ENCODE results near the gene DOCK3.
"Not testable (repeated sequence)": the region's sequence is repeated elsewhere in the genome, so short reads cannot be mapped to it uniquely, and the experiment has no call there.

DOCK3 gene

GRCh38 chr3:51224843-51225242, 550.1 kb downstream of the DOCK3 start:
- no peak for DNase-seq (ENCODE audit: low spot score)

GRCh38 chr3:51242939-51243338, 568.2 kb downstream of the DOCK3 start:
- no peak for DNase-seq (ENCODE audit: low spot score)

GRCh38 chr3:51243924-51244323, 569.2 kb downstream of the DOCK3 start:
- DNase-seq (ENCODE audit: low spot score), result no peak

- no peak for DNase-seq (ENCODE audit: low spot score)
Measured at GRCh38 chr3:51245867-51246266, 571.1 kb downstream of the DOCK3 start.

GRCh38 chr3:51257870-51258269, 583.1 kb downstream of the DOCK3 start:
- no peak for DNase-seq (ENCODE audit: low spot score)

- not testable (repeated sequence) for DNase-seq (ENCODE audit: low spot score)
Measured at GRCh38 chr3:51264166-51264565, 589.4 kb downstream of the DOCK3 start.

GRCh38 chr3:51268132-51268531, 593.4 kb downstream of the DOCK3 start:
- DNase-seq (ENCODE audit: low spot score), result no peak

- DNase-seq (ENCODE audit: low spot score), result peak; percentile 7
Measured at GRCh38 chr3:51269466-51269865, 594.7 kb downstream of the DOCK3 start.

GRCh38 chr3:51270559-51270958, 595.8 kb downstream of the DOCK3 start:
- DNase-seq (ENCODE audit: low spot score), result no peak

- DNase-seq (ENCODE audit: low spot score), result no peak
Measured at GRCh38 chr3:51271172-51271571, 596.4 kb downstream of the DOCK3 start.

- no peak for DNase-seq (ENCODE audit: low spot score)
Measured at GRCh38 chr3:51274052-51274451, 599.3 kb downstream of the DOCK3 start.

GRCh38 chr3:51275111-51275805, 600.5 kb downstream of the DOCK3 start:
- DNase-seq (ENCODE audit: low spot score), result no peak

GRCh38 chr3:51276046-51276445, 601.3 kb downstream of the DOCK3 start:
- no peak for DNase-seq (ENCODE audit: low spot score)

GRCh38 chr3:51279448-51279847, 604.7 kb downstream of the DOCK3 start:
- DNase-seq (ENCODE audit: low spot score), result no peak

- no peak for DNase-seq (ENCODE audit: low spot score)
Measured at GRCh38 chr3:51280176-51280575, 605.4 kb downstream of the DOCK3 start.

GRCh38 chr3:51282931-51283330, 608.2 kb downstream of the DOCK3 start:
- no peak for DNase-seq (ENCODE audit: low spot score)

- no peak for DNase-seq (ENCODE audit: low spot score)
Measured at GRCh38 chr3:51283421-51283820, 608.7 kb downstream of the DOCK3 start.

- DNase-seq (ENCODE audit: low spot score), result no peak
Measured at GRCh38 chr3:51295625-51296024, 620.9 kb downstream of the DOCK3 start.

GRCh38 chr3:51297333-51297732, 622.6 kb downstream of the DOCK3 start:
- DNase-seq (ENCODE audit: low spot score), result no peak

- DNase-seq (ENCODE audit: low spot score), result no peak
Measured at GRCh38 chr3:51304230-51304629, 629.5 kb downstream of the DOCK3 start.

- no peak for DNase-seq (ENCODE audit: low spot score)
Measured at GRCh38 chr3:51306093-51306492, 631.4 kb downstream of the DOCK3 start.

GRCh38 chr3:51307458-51307857, 632.7 kb downstream of the DOCK3 start:
- no peak for DNase-seq (ENCODE audit: low spot score)

GRCh38 chr3:51307945-51308607, 633.3 kb downstream of the DOCK3 start:
- not testable (repeated sequence) for DNase-seq (ENCODE audit: low spot score)

- peak; percentile 36 for DNase-seq (ENCODE audit: low spot score)
Measured at GRCh38 chr3:51311055-51311454, 636.3 kb downstream of the DOCK3 start.
